Epithelial cell of esophagus (primary cell): ENCODE measurements around the gene AFAP1L1.
"Not testable (repeated sequence)": the region's sequence is repeated elsewhere in the genome, so short reads cannot be mapped to it uniquely, and the experiment has no call there.

ENCODE experiments used
- DNase-seq: peaks from one replicate; pipeline ENCODE4 v3.0.0; 2010; ENCODE audit warnings: low read depth
- H3K4me3 ChIP-seq: 2 replicates; pipeline ENCODE4 v1.5.1; 2011; ENCODE audit warnings: mild to moderate bottlenecking, low read length, control low read depth
- TF ChIP-seq, protein P1 (sequence below): IDR thresholded peaks from 2 replicates; pipeline ENCODE4 v1.5.1; 2011; ENCODE audit warnings: low read depth, mild to moderate bottlenecking, low read length, control low read depth, inconsistent platforms; ENCODE audit not compliant: insufficient read depth; ENCODE audit errors: missing control alignments

AFAP1L1 gene

DNA sequence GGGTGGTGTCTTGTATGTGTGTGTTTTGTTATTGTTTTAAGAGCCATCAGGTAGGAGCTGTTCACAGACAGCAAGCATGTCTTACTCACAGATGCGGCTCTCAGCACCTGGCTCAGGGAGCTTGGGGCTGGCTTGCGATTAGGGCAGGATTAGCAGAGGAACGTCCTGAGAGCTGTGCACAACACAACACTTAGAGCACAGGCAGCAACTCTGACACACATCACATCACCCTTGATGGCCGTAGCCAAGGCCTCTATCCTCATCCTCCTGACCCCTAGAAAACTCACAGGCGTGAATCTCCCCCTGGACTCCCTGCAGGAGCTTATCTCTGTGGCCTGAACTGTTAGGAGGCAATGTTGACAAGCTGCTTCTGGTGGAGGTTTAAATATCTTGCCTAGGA lies 114.5 kb downstream of the AFAP1L1 start:
- TF ChIP-seq, protein P1, sequence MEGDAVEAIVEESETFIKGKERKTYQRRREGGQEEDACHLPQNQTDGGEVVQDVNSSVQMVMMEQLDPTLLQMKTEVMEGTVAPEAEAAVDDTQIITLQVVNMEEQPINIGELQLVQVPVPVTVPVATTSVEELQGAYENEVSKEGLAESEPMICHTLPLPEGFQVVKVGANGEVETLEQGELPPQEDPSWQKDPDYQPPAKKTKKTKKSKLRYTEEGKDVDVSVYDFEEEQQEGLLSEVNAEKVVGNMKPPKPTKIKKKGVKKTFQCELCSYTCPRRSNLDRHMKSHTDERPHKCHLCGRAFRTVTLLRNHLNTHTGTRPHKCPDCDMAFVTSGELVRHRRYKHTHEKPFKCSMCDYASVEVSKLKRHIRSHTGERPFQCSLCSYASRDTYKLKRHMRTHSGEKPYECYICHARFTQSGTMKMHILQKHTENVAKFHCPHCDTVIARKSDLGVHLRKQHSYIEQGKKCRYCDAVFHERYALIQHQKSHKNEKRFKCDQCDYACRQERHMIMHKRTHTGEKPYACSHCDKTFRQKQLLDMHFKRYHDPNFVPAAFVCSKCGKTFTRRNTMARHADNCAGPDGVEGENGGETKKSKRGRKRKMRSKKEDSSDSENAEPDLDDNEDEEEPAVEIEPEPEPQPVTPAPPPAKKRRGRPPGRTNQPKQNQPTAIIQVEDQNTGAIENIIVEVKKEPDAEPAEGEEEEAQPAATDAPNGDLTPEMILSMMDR, result no peak
- no peak overlapping the region for H3K4me3 ChIP-seq
- no peak for DNase-seq

DNA sequence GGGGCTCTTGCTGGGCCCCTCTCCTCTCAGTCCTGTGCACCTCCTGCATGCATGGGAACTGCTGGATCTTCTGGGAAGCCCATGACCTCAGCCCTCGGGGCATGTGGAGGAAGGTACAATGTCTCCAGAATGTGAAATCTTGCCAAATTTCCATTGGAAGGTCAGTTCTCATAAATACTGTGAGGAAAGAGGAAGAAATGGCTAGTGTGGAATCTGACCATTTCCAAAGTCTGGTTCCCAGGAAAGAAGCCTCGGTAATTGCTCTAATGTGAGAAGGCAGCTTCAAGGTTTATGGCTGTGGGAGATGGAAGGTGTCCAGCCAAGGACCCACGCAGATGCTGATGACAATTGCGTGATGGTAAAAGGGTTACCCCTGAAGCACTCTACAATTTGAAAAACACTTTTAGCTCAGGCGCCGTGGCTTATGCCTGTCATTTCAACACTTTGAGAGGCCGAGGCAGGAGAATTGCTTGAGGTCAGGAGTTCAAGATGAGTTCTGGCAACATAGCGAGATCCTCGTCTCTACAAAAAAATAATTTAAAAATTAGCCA lies 115.5 kb downstream of the AFAP1L1 start:
- DNase-seq, result no peak
- no peak overlapping the region for H3K4me3 ChIP-seq
- TF ChIP-seq, protein P1, result no peak

DNA sequence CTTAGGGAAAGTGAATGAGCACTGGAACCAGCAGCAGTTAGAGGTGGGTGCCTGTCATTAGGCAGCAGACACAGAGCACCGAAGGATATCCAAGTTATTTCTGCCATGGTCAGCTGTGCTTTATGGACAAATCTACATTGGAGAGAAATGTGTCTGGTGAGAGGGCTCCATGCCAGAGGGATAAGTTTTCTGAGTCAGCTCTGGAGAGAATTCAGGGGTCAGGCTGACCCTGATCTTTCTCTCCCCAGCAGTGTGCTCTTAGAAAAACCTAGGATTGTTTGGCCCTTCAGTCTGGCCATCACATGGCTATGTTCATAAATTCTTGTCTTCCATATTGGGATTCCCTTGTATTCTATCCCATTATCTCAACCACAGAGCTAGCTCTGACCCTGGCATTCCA lies 116.3 kb downstream of the AFAP1L1 start:
- no peak for DNase-seq
- H3K4me3 ChIP-seq, result no peak overlapping the region
- TF ChIP-seq, protein P1, result no peak

DNA sequence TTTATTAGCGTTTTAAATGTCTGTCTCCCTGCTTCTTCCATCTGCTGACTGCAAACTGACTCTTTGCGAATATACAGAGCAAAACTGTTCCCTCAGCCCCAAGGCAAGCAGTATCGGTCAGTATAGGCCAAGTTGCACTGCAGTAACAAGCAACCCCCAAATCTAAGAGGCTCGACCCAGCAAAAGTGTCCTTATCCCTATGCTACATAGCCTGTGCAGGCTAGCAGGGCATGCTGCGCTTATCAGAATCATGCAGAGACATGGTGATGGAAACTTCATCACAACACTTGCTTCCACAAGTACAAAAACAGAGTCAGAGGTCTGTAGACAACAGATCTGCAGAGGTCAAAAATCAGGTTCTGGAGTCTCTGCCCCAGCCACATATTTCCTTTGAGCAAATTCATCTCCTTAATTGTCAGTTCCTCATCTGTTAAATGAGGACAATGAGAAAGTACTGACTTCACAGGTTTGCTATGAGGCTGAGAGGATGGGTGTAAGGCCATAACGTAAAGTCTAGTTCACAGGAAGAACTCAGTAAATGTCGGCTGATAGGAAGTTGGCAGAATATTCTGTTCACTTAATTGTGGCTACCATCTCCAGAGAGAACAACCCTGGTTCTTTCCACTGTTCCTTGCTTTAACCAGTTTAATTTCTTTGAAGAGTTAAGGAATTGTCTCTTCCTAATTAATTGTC lies 117.0 kb downstream of the AFAP1L1 start:
- no peak for DNase-seq
- H3K4me3 ChIP-seq, result no peak overlapping the region
- TF ChIP-seq, protein P1, result no peak

DNA sequence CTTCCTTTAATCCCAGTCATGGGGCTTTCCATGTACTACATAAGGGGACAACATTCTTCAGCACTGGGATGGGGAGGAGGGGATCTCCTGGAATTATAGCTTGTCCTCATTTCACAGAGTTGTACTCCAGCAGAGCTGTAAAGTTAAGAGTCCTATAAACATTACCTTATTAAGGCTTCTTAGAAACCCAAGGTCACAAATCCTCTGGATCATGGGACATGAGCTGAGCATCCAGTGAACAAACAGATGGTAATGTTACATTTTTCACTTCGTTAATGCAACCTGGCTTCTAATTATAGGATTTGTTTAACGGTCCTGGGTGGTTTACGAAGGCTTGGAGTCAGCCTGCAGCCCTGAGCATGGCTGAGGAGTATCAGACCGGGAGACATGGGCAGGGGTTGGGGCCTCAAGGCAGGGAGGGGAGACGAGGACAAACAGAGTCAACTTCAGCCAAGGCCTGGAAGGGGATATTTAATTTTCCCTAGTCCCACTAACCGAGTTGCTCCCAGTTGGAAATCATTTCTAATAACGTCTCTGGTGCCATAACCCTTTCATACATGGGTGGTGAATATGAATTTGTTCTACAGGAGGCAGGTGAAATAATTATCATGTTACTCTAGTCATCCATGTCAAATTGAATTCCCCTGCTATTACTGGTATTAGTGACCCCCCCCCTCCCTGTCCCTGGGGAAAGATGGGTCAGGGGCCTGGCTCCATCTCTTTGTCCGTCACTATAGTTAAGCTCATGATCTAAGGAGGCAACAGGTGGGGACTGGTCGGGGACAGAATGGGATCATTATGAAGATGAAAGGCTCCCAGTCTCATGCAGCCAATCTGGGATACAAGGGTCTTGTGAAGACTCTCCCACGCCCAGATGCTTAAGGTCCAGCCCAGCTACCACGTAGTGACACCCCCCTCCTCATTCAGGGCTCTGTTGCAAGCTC lies 118.2 kb downstream of the AFAP1L1 start:
- TF ChIP-seq, protein P1, result no peak
- no peak for DNase-seq
- no peak overlapping the region for H3K4me3 ChIP-seq

- H3K4me3 ChIP-seq, DNase-seq: not testable (repeated sequence)
Observed at GRCh38 chr5:149391076-149391475, 119.4 kb downstream of the AFAP1L1 start.
